H1 (cell line): ENCODE data around the gene TPST2. TPM values are rescaled to one million over a fixed set of nuclear protein-coding genes. Genes with fewer than 3 reads are reported as not detected.

Experiments
- CTCF ChIA-PET: fragments of 300-600 bp; sonication (Branson Sonifier 250); formaldehyde crosslinking; loops from one replicate; lab custom pipeline; 2021; ENCODE audit not compliant: partially characterized antibody; lab: Charles Lee
- POLR2A ChIA-PET: fragments of 300-600 bp; sonication (Branson Sonifier 250); formaldehyde crosslinking; loops from one replicate; lab custom pipeline; 2021; ENCODE audit warnings: inconsistent platforms; ENCODE audit not compliant: partially characterized antibody; lab: Charles Lee
- DNase-seq, 2 experiments: peaks; one replicate each; pipeline versions ENCODE4 v3.0.0 to v3.0.0-alpha.2; 2010 to 2022; ENCODE audit warnings: low spot score in 2 of 2, low read depth in 1 of 2, mixed read lengths in 1 of 2
- FAIRE-seq: peaks from 2 replicates; lab custom pipeline; 2011; peaks lifted over from hg19 to GRCh38; lab: Jason Lieb, UNC
- H2AFZ ChIP-seq: 2 replicates; pipeline ENCODE4 v1.8.1; 2012; ENCODE audit warnings: low read length, inconsistent platforms
- H2AK5ac ChIP-seq: 2 replicates; pipeline ENCODE4 v1.6.1; 2013; ENCODE audit warnings: low read depth, low read length
- H2BK120ac ChIP-seq: replicated peaks from 2 replicates; pipeline ENCODE3; 2013; ENCODE audit warnings: low read depth, low read length, inconsistent platforms
- H2BK12ac ChIP-seq: 2 replicates; pipeline ENCODE4 v1.6.1; 2013; ENCODE audit warnings: low read depth, low read length
- H2BK15ac ChIP-seq: 2 replicates; pipeline ENCODE4 v1.6.1; 2013; ENCODE audit warnings: low read length
- H2BK20ac ChIP-seq: 2 replicates; pipeline ENCODE4 v1.6.1; 2013; ENCODE audit warnings: low read length
- H2BK5ac ChIP-seq: 2 replicates; pipeline ENCODE4 v1.6.1; 2013; ENCODE audit warnings: low read depth, low read length
- H3K14ac ChIP-seq: 2 replicates; pipeline ENCODE4 v1.6.1; 2013; ENCODE audit warnings: inconsistent platforms; ENCODE audit not compliant: insufficient read length
- H3K18ac ChIP-seq: 2 replicates; pipeline ENCODE4 v1.6.1; 2013; ENCODE audit warnings: low read length; ENCODE audit errors: extremely low read depth
- H3K23ac ChIP-seq: 2 replicates; pipeline ENCODE4 v1.6.1; 2013; ENCODE audit warnings: inconsistent platforms; ENCODE audit not compliant: insufficient read length
- H3K23me2 ChIP-seq: 2 replicates; pipeline ENCODE4 v1.6.1; 2013; ENCODE audit warnings: low read depth, low read length
- H3K27ac ChIP-seq: 2 replicates; pipeline ENCODE4 v1.6.1; 2011; ENCODE audit warnings: low read depth, low read length, inconsistent platforms
- H3K27me3 ChIP-seq, 4 experiments: replicated peaks in 1 of 4; 1 replicate in 1 of 4; 2 replicates in 3 of 4; pipeline versions ENCODE4 v1.6.1 to v1.8.1; 2011 to 2013; ENCODE audit warnings: low read length in 3 of 4, mild to moderate bottlenecking in 3 of 4, inconsistent platforms in 2 of 4, mixed read lengths in 2 of 4, moderate library complexity in 1 of 4; ENCODE audit not compliant: control insufficient read depth in 3 of 4, insufficient read depth in 3 of 4; ENCODE audit errors: extremely low read depth in 1 of 4
- H3K36me3 ChIP-seq, 4 experiments: 2 replicates each; pipeline versions ENCODE4 v1.6.1 to v1.8.1; 2011 to 2013; ENCODE audit warnings: mild to moderate bottlenecking in 4 of 4, low read length in 3 of 4, moderate library complexity in 2 of 4, control low read depth in 1 of 4, inconsistent platforms in 1 of 4; ENCODE audit not compliant: insufficient read depth in 4 of 4, control insufficient read depth in 2 of 4
- H3K4ac ChIP-seq: replicated peaks from 2 replicates; pipeline ENCODE3; 2013; ENCODE audit warnings: low read length, low read depth, mixed read lengths, inconsistent platforms; ENCODE audit not compliant: insufficient read length
- H3K4me1 ChIP-seq, 4 experiments: replicated peaks in 1 of 4; 1 replicate in 1 of 4; 2 replicates in 3 of 4; pipeline versions ENCODE4 v1.6.1 to v1.8.1; 2011 to 2013; ENCODE audit warnings: low read length in 3 of 4, inconsistent platforms in 2 of 4, mixed read lengths in 1 of 4; ENCODE audit not compliant: insufficient read depth in 4 of 4, control insufficient read depth in 3 of 4
- H3K4me2 ChIP-seq, 2 experiments: 2 replicates each; pipeline versions ENCODE4 v1.6.1 to v1.8.1; 2011 to 2013; ENCODE audit warnings: low read depth in 2 of 2, low read length in 2 of 2, control low read depth in 1 of 2, inconsistent platforms in 1 of 2, mild to moderate bottlenecking in 1 of 2; ENCODE audit not compliant: insufficient read depth in 1 of 2
- H3K4me3 ChIP-seq, 4 experiments: fragments of 200-600, 300-600 bp in 1 of 4; sonication (generic), shearing (Covaris generic), sonication (Bioruptor Twin) in 1 of 4; 2 replicates each; pipeline versions ENCODE4 v1.5.1 to v1.8.1; 2011 to 2016; ENCODE audit warnings: low read length in 4 of 4, low read depth in 3 of 4, control low read depth in 2 of 4, inconsistent platforms in 2 of 4, mild to moderate bottlenecking in 2 of 4, mixed read lengths in 1 of 4, moderate library complexity in 1 of 4; ENCODE audit not compliant: insufficient read depth in 2 of 4; ENCODE audit errors: extremely low read depth in 1 of 4
- H3K56ac ChIP-seq: replicated peaks from 2 replicates; pipeline ENCODE3; 2013; ENCODE audit warnings: low read depth, mild to moderate bottlenecking, mixed read lengths, low read length, inconsistent platforms; ENCODE audit not compliant: insufficient read length
- H3K79me1 ChIP-seq: 2 replicates; pipeline ENCODE4 v1.6.1; 2013; ENCODE audit warnings: low read depth, low read length, control low read depth
- H3K79me2 ChIP-seq, 2 experiments: 2 replicates each; pipeline versions ENCODE4 v1.6.1 to v1.8.1; 2012 to 2013; ENCODE audit warnings: low read length in 2 of 2, mild to moderate bottlenecking in 2 of 2, inconsistent platforms in 1 of 2; ENCODE audit not compliant: insufficient read depth in 2 of 2, control insufficient read depth in 1 of 2
- H3K9ac ChIP-seq, 4 experiments: replicated peaks in 1 of 4; 1 replicate in 1 of 4; 2 replicates in 3 of 4; pipeline versions ENCODE4 v1.6.1 to v1.8.1; 2011 to 2013; ENCODE audit warnings: low read depth in 3 of 4, low read length in 3 of 4, control low read depth in 2 of 4, mild to moderate bottlenecking in 2 of 4, moderate library complexity in 2 of 4, inconsistent platforms in 1 of 4; ENCODE audit errors: extremely low read depth in 1 of 4
- H3K9me3 ChIP-seq, 2 experiments: 2 replicates each; pipeline versions ENCODE4 v1.6.1 to v1.8.1; 2012 to 2013; ENCODE audit warnings: mild to moderate bottlenecking in 2 of 2, moderate library complexity in 2 of 2, control low read depth in 1 of 2, inconsistent platforms in 1 of 2, low read depth in 1 of 2, low read length in 1 of 2, mixed read lengths in 1 of 2; ENCODE audit not compliant: insufficient read depth in 2 of 2
- H4K20me1 ChIP-seq, 2 experiments: replicated peaks in 1 of 2; 2 replicates each; pipeline versions ENCODE3 to v1.8.1; 2011 to 2013; ENCODE audit warnings: inconsistent platforms in 2 of 2, low read length in 2 of 2, mild to moderate bottlenecking in 1 of 2; ENCODE audit not compliant: insufficient read depth in 2 of 2, control insufficient read depth in 1 of 2
- H4K5ac ChIP-seq: 2 replicates; pipeline ENCODE4 v1.6.1; 2013; ENCODE audit warnings: low read length, low read depth, mixed read lengths, inconsistent platforms; ENCODE audit not compliant: insufficient read length
- H4K8ac ChIP-seq: 2 replicates; pipeline ENCODE4 v1.8.0; 2013; ENCODE audit warnings: mild to moderate bottlenecking, moderate library complexity, low read length, inconsistent platforms; ENCODE audit not compliant: insufficient read depth; ENCODE audit errors: extremely low read depth
- H4K91ac ChIP-seq: replicated peaks from 2 replicates; pipeline ENCODE3; 2013; ENCODE audit warnings: low read length, mixed read lengths, inconsistent platforms; ENCODE audit not compliant: insufficient read length
- ATF2 ChIP-seq: IDR thresholded peaks from 2 replicates; pipeline ENCODE4 v1.6.1; 2012; ENCODE audit warnings: low read length, inconsistent platforms
- CBX5 ChIP-seq: fragments of 300-800, 300-1000 bp; sonication (generic); IDR thresholded peaks from 2 replicates; pipeline ENCODE4 v1.7.1; 2016; ENCODE audit warnings: antibody characterized with exemption, low read length, low read depth
- CHD1 ChIP-seq: IDR thresholded peaks from 2 replicates; pipeline ENCODE4 v1.6.1; 2012; ENCODE audit warnings: low read depth, low read length, improper control_type of control experiment
- CTCF ChIP-seq, 3 experiments: IDR thresholded peaks; 1 replicate in 2 of 3; 2 replicates in 1 of 3; pipeline versions ENCODE4 v1.5.1 to v1.6.1; 2011; ENCODE audit warnings: low read length in 3 of 3, mild to moderate bottlenecking in 3 of 3, inconsistent platforms in 2 of 3, low read depth in 1 of 3, moderate library complexity in 1 of 3; ENCODE audit not compliant: insufficient read depth in 1 of 3; ENCODE audit errors: control extremely low read depth in 1 of 3
- EZH2 ChIP-seq: fragments of 200-600 bp; sonication (generic); IDR thresholded peaks from 2 replicates; pipeline ENCODE4 v1.7.1; 2012; ENCODE audit warnings: low read depth, mild to moderate bottlenecking, moderate library complexity, low read length, inconsistent platforms; ENCODE audit not compliant: severe bottlenecking
- MAFK ChIP-seq: IDR thresholded peaks from 2 replicates; pipeline ENCODE4 v1.6.1; 2012; ENCODE audit warnings: low read depth, mild to moderate bottlenecking, improper control_type of control experiment, low read length
- PHF8 ChIP-seq: fragments of 200-600 bp; sonication (generic); conservative IDR thresholded peaks from 2 replicates; pipeline ENCODE4 v1.7.1; 2012; ENCODE audit warnings: low read depth, mild to moderate bottlenecking, inconsistent platforms, low read length, moderate library complexity
- POLR2A ChIP-seq, 2 experiments: IDR thresholded peaks; 1 replicate in 1 of 2; 2 replicates in 1 of 2; pipeline ENCODE4 v1.6.1; 2011; ENCODE audit warnings: low read depth in 2 of 2, low read length in 2 of 2, mild to moderate bottlenecking in 2 of 2; ENCODE audit errors: control extremely low read depth in 1 of 2
- RFX5 ChIP-seq: IDR thresholded peaks from 2 replicates; pipeline ENCODE4 v1.6.1; 2011; ENCODE audit warnings: low read depth, low read length, improper control_type of control experiment, borderline replicate concordance
- TEAD4 ChIP-seq: IDR thresholded peaks from 2 replicates; pipeline ENCODE4 v1.6.1; 2012; ENCODE audit warnings: low read depth, low read length, inconsistent platforms, mixed read lengths
- polyA plus RNA-seq, 7 experiments: library from polyadenylated mRNA; depleted of rRNA in 3 of 7; stranded (reverse) in 5 of 7; unstranded in 2 of 7; fragments of >200 nt in 5 of 7; fragments of 200-250 nt in 2 of 7; gene quantifications; 1 replicate in 5 of 7; 2 replicates in 1 of 7; 4 replicates in 1 of 7; pipeline versions ENCODE4 v1.2.1 to v1.2.3, GENCODE V29; 2011 to 2013; ENCODE audit warnings: missing spikeins in 2 of 7, mixed read lengths in 2 of 7
- total RNA-seq: library from RNA; stranded (reverse); fragmentation: NEBNext Ultra II Directional; extraction: Animal tissue kit (Norgen Biotek cat#: 25700); gene quantifications from 2 replicates; pipeline ENCODE4 v1.2.1, GENCODE V29; 2021

TPST2 gene
- total and polyA plus RNA-seq, 2 of the 8 experiments (the other 6 are each of a cell fraction or from before 2014, with no cell fraction given) = 58.8 to 143 TPM

- Histone ChIP-seq H3K27ac (no peak overlapping the region), H4K91ac (no peak overlapping the region), H3K4me3 (no peak overlapping the region), H3K23me2 (peaks cover 6% of the 10 kb centered on the region; the same call in 1 of the 2 replicates), H4K20me1 (no peaks in the 10 kb centered on the region), H2BK12ac (no peak overlapping the region), H3K4ac (no peak overlapping the region), H3K9me3 (no peaks in the 10 kb centered on the region), H3K79me1 (no peaks in the 10 kb centered on the region), H2AFZ (no peak overlapping the region), H2AK5ac (no peak overlapping the region), H3K79me2 (peaks cover 4 to 18% of the 10 kb centered on the region in 2 experiments), H2BK15ac (no peak overlapping the region), H4K5ac (no peak overlapping the region), H2BK20ac (no peak overlapping the region), H3K18ac (no peak overlapping the region), H3K4me2 (no peak overlapping the region), H3K36me3 (peaks cover 26 to 55% (median 49%) of the 10 kb centered on the region in 4 experiments), H2BK5ac (no peak overlapping the region), H3K23ac (no peak overlapping the region), H3K27me3 (no peaks in the 10 kb centered on the region), H3K56ac (no peak overlapping the region), H3K14ac (no peak overlapping the region), H2BK120ac (no peak overlapping the region), H3K4me1 (peaks cover 3 to 6% (median 4%) of the 10 kb centered on the region in 4 experiments; a peak in 5 of 7 replicates), H4K8ac (no peak overlapping the region), H3K9ac (no peak overlapping the region)
- ChIA-PET POLR2A (interaction anchor here (0.8 to 2.7 kb wide), 3 partner anchors 8 to 166 kb away, joined by 3 to 9 read pairs (median 3); no protein-coding TSS in a partner anchor), CTCF (interaction anchor here (0.7 to 1.2 kb wide), 3 partner anchors 14 to 143 kb away, joined by 3 read pairs; no protein-coding TSS in a partner anchor)
- DNase-seq (no peak), FAIRE-seq (no peak)
- TF ChIP-seq TEAD4 (no peak), RFX5 (no peak), EZH2 (no peak), PHF8 (no peak), CTCF (IDR thresholded peaks at IDR 0.05; ENCODE audit: control extremely low read depth in 1 of 3, insufficient read depth in 1 of 3, low read depth in 1 of 3, low read length in 3 of 3) (no peak), POLR2A (IDR thresholded peaks at IDR 0.05; ENCODE audit: control extremely low read depth in 1 of 2, low read depth in 2 of 2, low read length in 2 of 2) (no peak), ATF2 (no peak), CBX5 (no peak), MAFK (no peak), CHD1 (no peak)
Observed at GRCh38 chr22:26508148-26508547, 81.8 kb downstream of the TPST2 start.
